SU-DHL-6 (cell line): ENCODE data around the gene MTG2.

Experiments used
- CTCF ChIP-seq: fragments of 200-600 bp; sonication (generic); IDR thresholded peaks from one replicate; pipeline ENCODE4 v1.5.1; 2017; ENCODE audit warnings: antibody characterized with exemption, mild to moderate bottlenecking, low read length, moderate library complexity; ENCODE audit not compliant: insufficient read depth, poor library complexity, severe bottlenecking
- EZH2phosphoT487 ChIP-seq: fragments of 200-600 bp; sonication (generic), shearing (Covaris generic); conservative IDR thresholded peaks from 2 replicates; pipeline ENCODE4 v1.6.1; 2018; ENCODE audit warnings: mild to moderate bottlenecking, antibody characterized with exemption, low read length, moderate library complexity, mixed read lengths

- TF ChIP-seq EZH2phosphoT487, result no peak
- TF ChIP-seq CTCF, result no peak
Observed at GRCh38 chr20:62219101-62219991, 36.5 kb downstream of the MTG2 start.
